Globus pallidus (tissue), 1 donor: Measurements from ENCODE around the gene EYS.

Experiments
- DNase-seq: peaks from one replicate; pipeline ENCODE4 v3.0.0-alpha.2; 2015; ENCODE audit warnings: low spot score

EYS gene

GRCh38 chr6:64721865-64722264 lies 985.2 kb downstream of the EYS start:
- DNase-seq = no peak

- DNase-seq = no peak
Measured at GRCh38 chr6:64717281-64717680, 989.7 kb downstream of the EYS start.

- DNase-seq = no peak
Measured at GRCh38 chr6:64715624-64716023, 991.4 kb downstream of the EYS start.

- DNase-seq = no peak
Measured at GRCh38 chr6:64714073-64714472, 993.0 kb downstream of the EYS start.

GRCh38 chr6:64713175-64713574 lies 993.9 kb downstream of the EYS start:
- DNase-seq = no peak

- no peak for DNase-seq
Measured at GRCh38 chr6:64712606-64713005, 994.4 kb downstream of the EYS start.

- DNase-seq = no peak
Measured at GRCh38 chr6:64703922-64704321, 1003.1 kb downstream of the EYS start.

GRCh38 chr6:64696053-64696452 lies 1011.0 kb downstream of the EYS start:
- no peak for DNase-seq

- no peak for DNase-seq
Measured at GRCh38 chr6:64694356-64694755, 1012.7 kb downstream of the EYS start.

- no peak for DNase-seq
Measured at GRCh38 chr6:64691064-64691463, 1016.0 kb downstream of the EYS start.

GRCh38 chr6:64685401-64685800 lies 1021.6 kb downstream of the EYS start:
- no peak for DNase-seq

- no peak for DNase-seq
Measured at GRCh38 chr6:64683682-64684081, 1023.3 kb downstream of the EYS start.

- no peak for DNase-seq
Measured at GRCh38 chr6:64681416-64682160, 1025.4 kb downstream of the EYS start.

GRCh38 chr6:64680446-64680845 lies 1026.6 kb downstream of the EYS start:
- no peak for DNase-seq

GRCh38 chr6:64679416-64679815 lies 1027.6 kb downstream of the EYS start:
- DNase-seq = no peak

GRCh38 chr6:64672651-64673050 lies 1034.4 kb downstream of the EYS start:
- DNase-seq = no peak

- DNase-seq = peak; percentile 12
Measured at GRCh38 chr6:64672131-64672530, 1034.9 kb downstream of the EYS start.

GRCh38 chr6:64665137-64665536 lies 1041.9 kb downstream of the EYS start:
- DNase-seq = no peak

GRCh38 chr6:64664480-64664879 lies 1042.5 kb downstream of the EYS start:
- DNase-seq = no peak

- no peak for DNase-seq
Measured at GRCh38 chr6:64644024-64644423, 1063.0 kb downstream of the EYS start.

GRCh38 chr6:64630901-64631300 lies 1076.1 kb downstream of the EYS start:
- no peak for DNase-seq

- DNase-seq = no peak
Measured at GRCh38 chr6:64622944-64623343, 1084.1 kb downstream of the EYS start.

- DNase-seq = no peak
Measured at GRCh38 chr6:64602993-64603392, 1104.0 kb downstream of the EYS start.

- DNase-seq = no peak
Measured at GRCh38 chr6:64591676-64592036, 1115.4 kb downstream of the EYS start.
